LHCN-M2 (cell line): Measurements from ENCODE around the gene SLC2A10. TPM values are rescaled to one million over a fixed set of nuclear protein-coding genes. Genes with fewer than 3 reads are reported as not detected.

Experiments used
- DNase-seq: peaks from one replicate; pipeline ENCODE4 v3.0.0-alpha.2; 2012; ENCODE audit warnings: low read depth
- total RNA-seq: library from RNA; depleted of rRNA; stranded (reverse); fragments of >200 nt; gene quantifications from 2 replicates; pipeline ENCODE4 v1.2.3, GENCODE V29; 2014

SLC2A10 gene
- total RNA-seq, 1 experiment from 2014 or later = 21.0 TPM

DNA sequence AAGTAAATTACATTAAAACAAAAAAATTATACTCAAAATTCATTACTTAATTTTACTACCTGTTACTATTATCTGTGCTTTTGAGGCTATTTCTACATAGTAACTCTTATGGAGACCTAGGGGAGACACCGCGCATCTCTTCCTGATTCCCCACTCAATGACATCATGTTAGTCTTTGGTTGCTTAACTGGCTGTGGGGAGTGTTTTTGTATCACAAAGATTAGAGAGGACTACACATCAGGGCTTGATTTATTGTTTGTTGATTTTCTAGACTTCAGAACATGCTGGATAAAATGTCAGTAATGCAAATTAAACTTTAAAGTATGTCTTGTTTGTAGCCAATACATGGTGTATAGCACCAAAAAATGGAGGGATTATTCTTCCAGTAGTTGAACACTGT is 26.0 kb downstream of the SLC2A10 start:
- no peak for DNase-seq

DNA sequence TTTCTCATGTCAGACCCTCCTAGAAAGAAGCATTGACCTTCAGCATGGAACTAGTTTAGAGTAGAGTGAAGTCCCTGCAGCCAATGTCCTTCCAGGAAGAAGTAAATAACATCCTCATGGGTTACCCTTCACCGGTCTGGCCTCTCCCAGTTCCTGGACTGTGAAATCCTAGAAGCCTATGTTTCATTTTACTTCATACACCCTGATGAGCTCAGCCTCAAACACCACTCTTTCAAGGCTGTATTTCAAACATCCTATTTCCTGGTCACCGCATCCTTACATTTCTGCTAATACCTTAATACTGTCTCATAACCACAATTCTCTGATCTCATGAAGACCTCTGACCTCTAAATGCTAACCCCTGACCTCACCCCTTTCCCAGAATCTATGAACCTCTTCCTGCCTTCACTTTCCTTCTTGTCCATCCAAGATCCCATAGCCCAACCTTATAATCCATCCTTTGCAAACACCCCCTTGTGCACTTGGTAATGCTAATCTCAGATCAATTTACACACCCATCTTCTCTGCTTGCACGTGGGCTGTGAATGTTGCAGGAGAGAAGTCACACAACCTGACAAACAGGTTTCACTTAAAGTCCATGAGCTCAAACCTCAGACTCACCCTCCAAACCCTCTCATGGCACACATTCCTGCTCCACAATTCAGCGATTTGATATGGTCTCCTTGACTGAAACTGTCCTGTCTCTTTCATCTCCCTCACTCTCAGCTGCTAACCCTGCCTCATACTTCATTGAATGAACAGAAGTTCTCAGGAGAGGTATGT is 30.2 kb downstream of the SLC2A10 start:
- peak; percentile 37 for DNase-seq

DNA sequence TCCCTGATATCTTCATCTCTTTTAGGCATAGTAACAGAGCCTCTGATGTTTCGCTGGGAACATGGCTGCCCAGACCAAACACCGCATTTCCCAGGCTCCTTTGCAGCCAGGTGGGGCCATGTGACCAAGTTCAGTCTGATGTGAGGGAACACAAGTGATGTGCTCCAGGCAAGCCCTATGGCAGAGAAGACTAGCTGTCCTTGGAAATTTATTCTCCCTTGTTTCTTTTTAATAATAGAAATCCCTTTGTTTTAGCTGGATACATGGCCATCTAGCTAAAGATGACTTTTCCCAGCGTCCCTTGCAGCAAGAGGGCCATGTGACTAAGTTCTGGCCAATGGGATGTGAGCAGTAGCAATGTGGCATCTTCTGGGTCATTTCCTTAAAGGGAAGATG is 30.8 kb downstream of the SLC2A10 start:
- no peak for DNase-seq

DNA sequence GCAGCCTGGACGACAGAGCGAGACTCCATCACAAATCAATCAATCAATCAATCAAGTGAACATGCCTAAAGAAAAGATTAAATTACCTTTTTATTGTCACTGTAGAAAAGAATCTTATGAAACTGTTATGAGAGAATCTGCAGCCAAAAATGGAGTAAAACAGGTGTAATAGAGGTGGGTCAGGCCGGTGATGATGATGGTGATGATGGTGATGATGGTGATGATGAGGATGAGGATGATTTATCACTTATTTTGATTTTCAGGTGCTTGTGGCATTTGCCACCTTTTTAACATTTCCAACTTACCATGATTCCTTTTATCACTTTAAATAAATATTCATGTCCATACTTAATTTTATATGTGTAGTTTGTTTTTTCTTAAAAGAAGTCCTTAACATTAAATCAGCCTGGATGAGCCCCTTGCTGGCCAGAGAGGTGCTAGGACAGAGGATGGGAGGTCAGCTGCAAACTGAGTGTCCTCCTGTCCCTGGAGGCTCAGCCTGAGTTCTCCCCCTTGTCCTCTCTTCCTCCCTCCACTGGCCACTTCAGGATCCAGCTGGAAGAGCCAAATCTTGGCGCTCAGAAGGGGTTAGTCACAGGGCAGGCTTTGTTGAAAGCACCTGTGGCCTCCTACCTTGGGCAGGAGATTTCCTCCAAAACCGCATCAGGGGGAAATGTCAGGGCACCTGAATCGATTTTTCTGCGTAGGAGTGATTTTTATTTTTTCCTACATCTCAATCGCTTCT is 32.6 kb downstream of the SLC2A10 start:
- DNase-seq = no peak

DNA sequence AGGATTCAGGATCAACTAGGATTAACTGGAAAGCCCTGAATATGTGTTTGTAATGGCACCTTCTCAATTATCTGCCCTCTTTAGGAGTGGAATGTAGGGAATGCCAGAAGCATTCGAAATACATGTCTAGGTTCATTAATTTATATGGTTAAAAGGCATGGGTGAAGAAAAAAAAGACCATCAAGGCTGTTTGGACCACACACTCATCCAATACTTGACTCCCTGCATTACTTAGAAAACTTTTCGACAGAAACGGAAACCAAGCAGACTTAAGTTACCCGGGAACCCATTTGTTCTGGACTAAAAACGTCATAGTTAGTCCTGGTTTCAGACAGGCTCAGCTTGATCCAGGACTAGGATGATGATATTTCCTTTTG is 33.2 kb downstream of the SLC2A10 start:
- DNase-seq = no peak

DNA sequence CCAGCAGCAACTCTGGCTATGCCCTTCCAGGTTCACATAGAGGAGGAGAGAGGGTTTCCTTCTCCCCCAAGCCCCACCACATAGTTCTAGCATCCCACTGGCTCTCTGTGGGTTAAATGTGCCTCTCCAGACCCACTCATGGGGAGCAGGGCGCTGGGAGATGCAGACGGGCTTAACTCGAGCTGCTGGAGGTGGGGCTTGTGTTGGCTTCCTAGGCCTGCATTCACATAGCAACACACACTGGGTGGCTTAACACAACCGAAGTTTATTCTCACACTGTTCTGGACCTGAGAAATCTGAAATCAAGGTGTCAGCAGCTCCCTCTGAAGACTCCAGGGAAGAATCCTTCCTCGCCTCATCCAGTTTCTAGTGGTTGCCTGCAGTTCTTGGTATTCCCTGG is 33.6 kb downstream of the SLC2A10 start:
- DNase-seq = no peak

DNA sequence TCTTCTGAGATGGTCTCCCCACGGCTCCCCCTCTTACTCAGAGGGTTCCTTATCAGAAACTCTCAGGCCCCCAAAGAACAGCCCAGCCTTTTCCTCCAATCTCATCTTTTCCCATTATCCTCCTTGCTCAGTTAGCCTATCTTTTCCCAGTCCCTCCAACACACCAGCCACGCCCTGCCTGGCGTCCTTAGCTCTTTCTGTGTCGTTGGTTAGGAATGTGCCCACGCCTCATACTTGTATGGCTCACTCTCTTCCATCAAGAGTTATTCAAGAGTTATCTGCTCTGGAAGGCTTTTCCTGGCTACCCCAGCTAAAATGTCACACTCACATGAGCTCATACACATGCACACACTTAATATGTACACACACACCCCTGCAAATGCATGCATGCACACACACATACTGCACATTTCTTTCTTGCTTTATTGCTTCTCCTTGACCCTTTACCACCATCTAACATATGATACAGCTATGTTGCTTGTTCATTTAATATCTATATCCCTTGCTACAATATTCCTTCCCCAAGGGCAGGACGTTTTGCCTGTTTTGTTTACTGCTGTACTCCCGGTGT is 37.6 kb downstream of the SLC2A10 start:
- peak; percentile 36 for DNase-seq

DNA sequence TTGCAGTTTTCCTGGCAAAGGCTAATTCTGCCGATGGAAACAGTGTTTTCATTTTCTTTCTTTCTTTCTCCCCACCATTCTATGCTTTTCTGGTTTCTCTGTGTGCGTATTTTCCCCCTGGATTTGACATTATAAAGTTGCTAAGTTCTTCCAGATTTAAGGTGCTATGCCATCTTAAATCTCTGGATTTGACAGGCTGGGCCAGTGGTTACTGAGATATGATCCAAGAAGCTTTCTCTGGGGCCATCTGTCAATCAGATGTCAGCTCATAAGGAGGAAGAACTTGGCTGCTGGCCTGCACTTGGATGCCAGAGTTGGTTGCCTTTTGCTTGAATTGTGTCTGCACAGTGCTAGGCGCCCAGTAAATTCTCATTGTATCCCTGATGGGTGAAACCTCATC is 39.7 kb downstream of the SLC2A10 start:
- DNase-seq = no peak

DNA sequence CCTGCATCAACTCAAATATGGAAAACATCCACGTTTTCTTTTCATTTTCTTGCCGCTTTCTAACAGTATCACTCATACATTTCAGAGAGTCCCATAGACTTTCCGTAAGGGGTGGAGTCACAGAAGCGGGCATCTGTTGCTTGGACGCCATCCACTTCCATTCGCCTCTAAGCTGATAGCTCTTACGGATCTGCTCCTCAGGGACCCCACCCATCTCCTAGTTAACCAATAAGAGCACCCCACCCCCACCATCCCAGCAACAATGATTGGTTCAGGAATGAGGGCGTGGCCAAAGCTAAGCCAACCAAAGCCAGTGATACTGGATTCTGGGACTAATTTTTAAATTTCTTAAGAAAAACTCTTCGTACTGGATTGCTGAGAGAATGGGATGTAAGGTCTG is 42.4 kb downstream of the SLC2A10 start:
- no peak for DNase-seq

DNA sequence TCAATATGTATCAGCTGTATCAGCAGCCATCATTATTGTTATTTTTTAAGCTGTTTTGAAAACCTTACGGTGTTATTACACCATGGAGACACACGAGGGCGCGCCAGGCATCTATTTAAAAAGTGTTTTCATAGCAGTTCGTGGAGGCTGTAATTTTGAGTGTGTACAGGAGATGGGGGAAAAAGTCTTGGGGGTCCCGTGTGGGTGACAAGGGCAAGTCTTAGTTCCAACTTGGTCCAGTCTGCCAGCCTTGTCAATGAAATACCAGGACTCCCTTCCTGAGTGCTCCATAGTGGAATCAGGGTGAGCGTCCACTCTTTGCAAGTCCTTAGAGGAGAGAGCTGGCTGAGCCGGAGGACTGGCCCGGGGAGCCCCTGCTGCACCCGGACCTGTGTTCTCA is 43.3 kb downstream of the SLC2A10 start:
- DNase-seq = peak; percentile 47

DNA sequence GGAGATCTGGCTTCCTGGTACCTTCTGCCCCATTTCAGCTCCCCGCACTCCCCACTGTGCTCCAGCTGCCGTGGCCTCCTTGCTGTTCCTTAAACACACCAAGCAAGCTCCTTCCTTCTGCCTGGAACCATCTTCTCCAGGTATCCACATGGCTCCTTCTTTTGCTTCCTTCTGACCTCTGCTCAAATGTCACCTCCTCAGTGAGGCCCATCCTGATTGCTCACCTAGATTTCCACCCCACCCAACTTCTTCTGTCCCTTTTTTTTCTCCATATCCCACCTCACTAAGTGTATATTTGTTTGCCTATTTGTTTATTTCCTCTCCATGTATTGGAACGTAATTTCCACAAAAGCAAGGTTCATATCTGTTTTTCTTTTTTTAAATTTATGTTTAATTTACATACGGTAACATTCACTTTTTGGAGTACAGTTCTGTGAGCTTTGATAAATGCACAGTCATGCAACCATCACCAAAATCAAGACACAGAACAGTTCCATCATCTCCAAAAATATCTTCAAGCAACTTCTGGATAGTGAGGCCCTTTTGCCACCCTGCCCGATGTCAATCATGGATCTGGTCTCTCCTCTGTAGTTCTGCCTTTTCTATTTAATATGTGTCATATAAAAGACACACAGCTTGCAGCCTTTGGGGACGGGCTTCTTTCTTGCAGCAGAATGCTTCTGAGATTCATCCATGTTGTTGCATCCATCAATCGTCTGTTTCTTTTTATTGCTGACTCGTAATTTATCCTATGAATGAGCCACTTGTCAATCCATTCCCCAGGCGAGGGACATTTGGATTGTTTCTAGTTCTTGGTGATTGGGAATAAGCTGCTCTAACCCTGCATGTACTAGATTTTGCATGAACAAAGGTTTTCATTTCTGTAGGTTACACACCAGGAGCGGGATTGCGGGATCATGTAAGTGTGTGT is 46.3 kb downstream of the SLC2A10 start:
- DNase-seq = no peak

DNA sequence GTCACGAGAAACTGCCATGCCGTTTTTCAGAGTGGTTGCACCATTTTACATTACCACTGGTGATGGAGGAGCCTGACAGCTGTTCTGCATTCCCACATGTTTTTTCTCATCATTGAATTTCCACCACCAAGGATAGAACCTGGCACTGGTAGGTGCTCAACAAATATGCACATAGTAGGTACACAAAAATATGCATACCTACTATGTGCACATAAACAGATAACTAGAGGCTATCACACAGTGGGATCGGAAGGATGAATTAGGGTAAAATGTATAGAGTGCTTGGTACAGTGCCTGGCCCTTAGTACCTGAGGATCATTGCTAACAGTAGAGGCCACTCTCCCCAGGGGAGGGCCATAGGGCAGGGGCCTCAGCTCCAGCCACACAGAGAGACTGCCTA is 47.0 kb downstream of the SLC2A10 start:
- DNase-seq = no peak

DNA sequence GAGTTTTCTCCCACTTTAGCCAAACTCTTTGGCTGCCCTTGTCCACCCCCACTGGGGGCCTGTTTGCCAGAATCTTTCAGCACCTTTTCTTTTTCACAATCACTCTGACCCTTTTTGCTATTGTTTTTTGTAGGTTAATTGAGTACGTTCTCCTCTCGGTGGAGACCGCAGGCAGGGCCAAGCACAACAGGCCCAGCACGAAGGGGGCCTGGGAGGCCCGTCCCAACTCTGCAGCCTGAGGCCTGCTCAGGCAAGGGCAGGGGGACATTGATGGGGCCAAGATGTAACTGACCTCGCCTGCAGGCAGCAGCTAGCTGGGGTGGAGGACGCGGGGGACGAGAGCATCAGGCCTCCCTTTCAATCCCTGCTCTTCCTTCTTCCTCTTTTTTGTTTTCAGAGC is 47.7 kb downstream of the SLC2A10 start:
- DNase-seq = no peak

DNA sequence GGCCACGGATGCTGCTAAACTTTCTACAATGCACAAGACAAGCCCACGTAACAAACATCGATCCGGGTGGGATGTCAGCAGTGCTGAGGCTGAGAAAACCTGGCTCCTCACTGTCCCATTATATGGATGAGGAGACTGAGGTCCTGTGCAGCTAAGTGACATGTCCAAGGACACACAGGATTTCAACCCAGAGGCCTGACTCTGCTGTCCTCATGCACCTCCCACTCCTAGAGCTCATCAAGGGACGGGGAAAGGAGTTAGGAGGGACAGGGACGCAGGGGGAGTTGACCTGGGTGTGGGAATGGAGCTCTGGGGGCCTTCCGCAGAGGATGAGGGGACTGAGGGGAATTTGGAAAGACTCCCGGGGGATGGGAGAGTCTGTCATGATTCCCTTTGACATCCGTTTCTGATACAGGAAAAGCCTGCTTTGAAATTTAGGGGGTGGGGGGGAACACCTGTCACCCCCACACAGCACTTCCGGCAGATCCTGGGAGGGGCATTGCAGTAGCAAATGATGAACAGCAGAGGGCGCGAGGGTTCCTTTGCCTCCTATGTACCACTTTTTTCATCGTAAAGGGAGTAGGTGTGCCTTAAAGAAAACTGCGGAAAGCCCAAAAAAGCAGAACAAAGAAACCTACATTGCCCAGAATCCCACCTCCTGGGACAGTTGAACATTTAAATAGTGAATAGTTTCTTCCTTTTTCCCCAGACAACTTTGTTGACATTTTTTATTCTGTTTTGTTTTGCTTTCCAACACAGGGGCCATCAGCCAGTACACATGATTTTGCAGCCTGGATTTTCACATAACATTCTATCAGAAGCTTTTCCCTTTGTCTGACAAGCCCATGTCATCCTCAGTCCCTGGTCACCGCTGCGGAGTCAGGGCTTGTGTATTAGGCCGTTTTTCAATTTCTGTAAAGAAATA is 48.6 kb downstream of the SLC2A10 start:
- peak; percentile 50 for DNase-seq

DNA sequence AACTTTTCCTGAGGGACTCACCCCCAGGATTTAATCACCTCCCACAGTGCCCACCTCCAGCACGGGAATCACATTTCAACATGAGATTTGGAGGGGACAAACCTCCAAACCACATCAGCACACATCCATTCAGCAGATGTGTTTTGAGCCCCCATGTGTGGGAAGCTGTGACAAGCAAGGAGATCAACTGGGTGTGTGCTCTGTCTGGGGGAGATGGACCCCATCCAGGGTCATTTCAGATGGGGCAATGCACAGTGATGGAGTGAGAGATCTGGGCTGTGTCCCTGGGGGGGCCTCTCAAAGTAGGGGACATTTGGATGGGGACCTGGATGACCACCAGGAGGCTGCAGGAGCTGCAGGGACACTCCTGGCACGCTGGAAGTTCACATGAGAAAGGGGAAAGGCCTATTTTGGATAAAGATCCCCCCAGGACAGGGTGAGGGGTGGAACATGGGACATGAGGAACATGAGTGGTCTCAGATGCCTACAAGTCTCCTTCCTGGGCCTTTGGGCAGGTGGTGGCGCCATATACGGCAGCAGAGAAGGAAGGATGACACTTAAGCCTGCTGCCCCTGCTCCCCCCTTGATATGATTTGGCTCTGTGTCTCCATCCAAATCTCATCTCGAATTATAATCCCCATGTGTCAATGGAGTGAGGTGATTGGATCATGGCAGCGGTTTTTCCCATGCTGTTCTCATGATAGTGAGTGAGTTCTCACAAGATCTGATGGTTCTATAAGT is 49.6 kb downstream of the SLC2A10 start:
- DNase-seq = no peak

DNA sequence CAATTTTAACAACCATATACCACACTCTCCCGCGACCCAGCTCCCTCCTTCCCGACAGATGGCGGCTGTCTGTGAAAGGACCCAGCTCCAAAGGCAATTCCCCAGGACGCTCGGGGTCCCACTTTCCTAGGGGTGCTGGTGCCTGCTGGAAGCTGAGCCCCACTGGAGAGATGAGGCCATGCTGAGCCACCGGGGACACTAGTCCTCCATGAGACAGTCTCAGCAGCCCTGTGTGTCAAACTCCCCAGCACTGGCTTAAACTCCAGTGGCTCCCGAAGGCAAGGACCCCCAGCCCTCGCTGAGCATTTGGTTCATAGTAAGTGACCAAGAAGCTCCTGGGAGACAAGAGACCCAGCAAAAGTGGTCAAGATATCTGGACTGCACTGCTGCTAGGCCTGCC is 52.1 kb downstream of the SLC2A10 start:
- DNase-seq = no peak

DNA sequence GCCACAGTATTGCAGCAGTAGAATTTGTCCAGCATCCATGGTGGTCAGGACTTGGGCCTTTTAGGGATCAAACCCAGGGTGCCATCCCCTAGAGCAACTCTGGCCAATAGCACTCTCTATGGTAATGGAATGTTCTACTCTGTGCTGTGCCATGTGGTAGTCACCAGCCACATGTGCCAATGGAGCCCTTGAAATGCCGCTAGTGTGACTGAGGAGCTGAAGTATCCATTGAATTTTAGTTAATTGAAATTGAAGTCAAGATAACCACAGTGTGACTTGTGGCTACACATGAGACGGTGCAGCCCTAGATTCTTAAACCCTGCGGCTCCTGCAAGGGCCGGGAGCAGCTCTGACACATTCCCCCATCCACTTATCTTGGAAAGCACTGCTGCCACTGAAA is 54.6 kb downstream of the SLC2A10 start:
- no peak for DNase-seq

DNA sequence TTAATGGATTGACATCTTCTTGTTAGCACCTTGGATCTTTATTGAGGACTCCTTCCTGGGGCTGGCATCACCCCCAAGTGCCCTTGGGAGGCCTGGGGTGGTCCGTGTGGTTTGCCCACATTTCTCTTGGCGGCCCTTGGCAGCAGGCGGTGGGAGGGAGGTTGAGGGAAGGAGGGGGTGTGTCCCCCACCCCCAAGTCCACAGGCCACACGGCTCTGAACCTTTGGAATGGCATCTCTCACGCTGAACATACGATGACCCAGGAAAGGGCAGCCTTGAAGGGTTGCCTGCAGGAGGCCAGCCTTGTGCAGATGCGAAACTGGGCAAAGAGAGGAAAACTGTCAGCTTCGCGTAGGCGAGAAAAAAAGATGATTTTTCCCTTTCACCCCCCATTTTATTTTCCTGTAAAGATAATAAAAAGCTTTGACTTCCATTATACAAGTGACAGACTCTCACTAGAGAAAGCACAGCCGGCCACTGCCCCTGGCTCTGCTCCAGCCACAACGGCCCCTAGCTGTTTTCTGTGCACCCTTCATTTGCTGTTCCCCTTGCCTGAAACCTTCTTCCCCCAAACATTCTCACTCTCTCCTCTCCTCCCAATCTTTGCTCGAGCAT is 56.2 kb downstream of the SLC2A10 start:
- no peak for DNase-seq

DNA sequence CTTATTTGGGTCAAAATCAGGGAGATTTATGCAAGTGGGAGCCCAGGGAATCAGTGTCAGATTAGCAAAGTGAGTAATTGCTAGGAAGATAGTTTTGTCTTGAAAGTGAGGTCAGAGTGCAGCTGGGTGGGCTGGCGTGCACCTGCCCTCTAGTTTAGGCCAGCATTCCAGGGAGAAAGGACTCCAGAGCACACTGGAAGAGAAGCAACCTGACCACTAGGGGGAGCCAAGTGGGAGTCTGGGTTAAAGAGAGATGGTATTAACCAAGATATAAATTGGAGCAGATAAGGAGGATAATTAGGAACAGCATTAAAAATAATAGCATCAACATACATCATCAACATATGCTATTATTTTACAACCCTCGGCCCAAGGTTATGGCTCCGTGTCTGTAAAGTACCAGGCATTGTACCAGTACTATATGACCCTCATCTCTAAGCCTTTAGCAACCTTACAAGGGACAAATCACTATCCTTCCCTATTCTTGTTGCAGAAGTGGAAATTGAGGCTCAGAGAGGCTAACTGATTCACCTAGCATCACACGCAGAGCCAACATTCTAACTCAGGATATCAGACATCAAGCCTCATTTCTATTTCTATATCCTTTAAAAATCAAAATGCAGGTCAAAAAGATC is 57.8 kb downstream of the SLC2A10 start:
- peak; percentile 34 for DNase-seq
